Measurements from ENCODE around the gene PAX5.

DNA sequence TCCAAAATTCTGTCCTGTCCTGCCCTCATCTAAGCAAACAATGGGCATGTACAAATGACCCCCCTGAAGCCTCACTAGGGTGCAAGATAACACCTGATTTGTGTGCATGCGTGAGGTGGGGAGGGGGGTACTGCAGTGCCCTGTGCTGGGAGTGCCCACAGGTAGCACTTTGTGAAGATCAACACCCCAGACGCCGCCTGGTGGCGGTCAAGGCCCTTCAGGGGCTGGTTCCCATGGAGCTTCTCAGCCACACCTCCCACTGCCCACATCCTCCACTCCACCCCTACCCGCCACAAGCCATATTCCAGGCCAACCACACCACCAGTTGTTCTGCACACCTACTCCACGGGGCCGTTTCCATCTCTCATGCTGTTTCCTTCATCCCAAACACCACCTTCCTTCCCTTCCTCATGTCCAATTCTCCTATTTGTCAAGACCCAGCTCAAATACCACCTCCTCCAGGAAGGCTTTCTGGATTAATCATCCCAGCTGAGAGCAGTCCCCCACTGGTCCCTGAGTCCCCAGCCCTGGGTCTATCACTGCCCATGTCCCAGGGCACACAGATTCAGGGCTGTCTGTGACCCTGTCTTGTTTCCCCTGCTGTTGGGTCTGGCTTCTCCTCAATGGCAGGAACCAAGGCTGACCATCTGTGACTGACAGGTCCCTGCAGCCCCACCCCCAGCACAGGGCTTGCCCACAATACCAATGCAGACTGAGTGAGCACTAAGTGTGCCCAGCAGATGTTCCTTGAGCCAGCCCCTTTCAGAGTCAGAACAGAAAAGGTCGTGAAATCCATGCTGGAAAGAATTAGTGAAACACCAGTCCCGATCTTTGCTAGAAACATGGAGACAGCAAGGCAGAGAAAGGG is 178.4 kb downstream of the PAX5 start:
- TF ChIP-seq EZH2phosphoT487 (IDR thresholded peaks at IDR 0.05; ENCODE audit: insufficient read depth, low read depth) (no peak), EZH2 (IDR thresholded peaks at IDR 0.05; ENCODE audit: insufficient read depth, poor library complexity, severe bottlenecking) (no peak)
